ENCODE data around the gene GCH1.

GCH1 gene

DNA sequence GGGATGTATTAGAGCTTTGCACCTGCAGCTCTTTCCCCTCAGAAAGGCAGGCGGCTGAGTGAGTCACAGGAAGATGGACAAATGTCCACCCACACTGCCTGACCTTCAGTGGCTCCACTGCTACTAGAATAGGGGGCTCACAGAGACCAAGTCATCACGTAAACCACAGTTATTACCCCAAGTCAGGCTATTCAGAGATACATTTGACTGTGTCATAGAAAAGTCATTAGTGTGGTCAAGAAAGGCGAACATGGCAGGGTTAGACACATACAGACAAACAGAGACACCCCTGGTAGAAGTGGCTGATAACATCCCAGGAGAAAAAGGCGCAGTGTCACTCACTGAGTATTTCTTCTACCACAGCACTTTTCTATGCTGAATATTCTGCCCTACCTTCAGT, 36.0 kb downstream of the GCH1 start:
- TF ChIP-seq CTCF (conservative IDR thresholded peaks at IDR 0.05; ENCODE audit: low read depth, low read length): no peak
- H3K4me3 ChIP-seq (ENCODE audit: low read length): no peak overlapping the region
- no peak for DNase-seq (ENCODE audit: low read depth)

DNA sequence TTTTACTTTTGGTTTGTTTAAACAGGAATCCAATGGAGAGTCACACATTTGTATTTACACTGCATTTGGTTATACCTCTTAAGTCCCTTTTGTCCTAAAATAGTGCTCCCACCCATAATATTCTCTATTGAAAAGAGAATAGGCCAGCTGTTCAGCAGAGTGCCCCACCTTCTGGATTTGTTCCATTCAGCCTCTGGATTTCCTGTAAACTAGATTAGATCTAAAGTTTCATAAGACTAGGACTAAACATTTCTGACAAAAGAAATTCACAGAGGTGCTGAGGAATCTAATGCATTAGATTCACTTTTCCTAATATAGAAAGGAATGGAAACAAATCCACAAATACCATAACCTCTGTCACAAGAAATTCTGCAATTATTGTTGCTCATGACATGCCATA, 38.1 kb downstream of the GCH1 start:
- no peak for TF ChIP-seq CTCF (conservative IDR thresholded peaks at IDR 0.05; ENCODE audit: low read depth, low read length)
- H3K4me3 ChIP-seq (ENCODE audit: low read length): no peak overlapping the region
- DNase-seq (ENCODE audit: low read depth): no peak

DNA sequence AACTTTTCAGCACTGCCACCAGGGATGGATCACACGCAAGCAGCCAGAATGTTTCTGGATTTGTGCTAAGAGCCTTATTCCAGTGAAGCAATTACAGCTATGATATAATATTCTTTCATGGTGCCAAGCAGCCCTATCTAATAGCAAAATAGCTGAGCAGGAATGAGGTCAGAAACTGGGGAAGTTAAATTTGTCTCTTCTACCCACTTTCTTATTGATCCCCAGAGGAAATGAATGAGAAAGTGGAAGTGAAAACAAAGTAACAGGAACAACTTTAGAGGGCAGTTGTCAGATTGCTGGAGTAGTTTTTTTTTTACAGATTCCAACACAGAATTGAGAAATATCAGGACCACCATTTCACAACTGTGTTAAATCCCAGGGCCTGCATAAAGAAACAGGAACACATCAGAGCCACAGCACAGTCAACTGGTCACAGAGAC, 44.8 kb downstream of the GCH1 start:
- TF ChIP-seq CTCF (conservative IDR thresholded peaks at IDR 0.05; ENCODE audit: low read depth, low read length): peak; percentile 17
- H3K4me3 ChIP-seq (ENCODE audit: low read length): no peak overlapping the region
- no peak for DNase-seq (ENCODE audit: low read depth)

GRCh38 chr14:54856152-54856551, 46.5 kb downstream of the GCH1 start:
- no peak overlapping the region for H3K4me3 ChIP-seq (ENCODE audit: low read length)
- no peak for TF ChIP-seq CTCF (conservative IDR thresholded peaks at IDR 0.05; ENCODE audit: low read depth, low read length)
- no peak for DNase-seq (ENCODE audit: low read depth)

DNA sequence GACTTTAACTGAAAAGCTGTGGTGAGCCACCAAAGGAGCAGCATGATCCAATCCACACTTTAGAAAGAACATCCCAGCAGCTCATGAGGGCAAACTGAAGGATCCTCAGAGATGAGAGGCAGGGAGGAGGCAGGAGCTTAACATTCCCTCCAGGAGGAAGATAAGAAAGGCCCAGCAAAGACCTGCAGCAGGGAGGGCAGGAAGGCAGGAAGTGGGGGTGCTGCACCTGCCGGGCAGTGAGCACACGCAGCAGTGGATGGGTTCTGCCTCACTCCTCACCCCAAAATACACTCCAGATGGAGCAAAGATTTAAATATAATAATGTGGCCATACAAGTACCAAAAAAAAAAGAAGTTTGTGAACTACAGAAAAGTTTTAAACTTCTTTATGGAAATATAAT, 48.4 kb downstream of the GCH1 start:
- no peak for TF ChIP-seq CTCF (conservative IDR thresholded peaks at IDR 0.05; ENCODE audit: low read depth, low read length)
- DNase-seq (ENCODE audit: low read depth): no peak
- no peak overlapping the region for H3K4me3 ChIP-seq (ENCODE audit: low read length)

DNA sequence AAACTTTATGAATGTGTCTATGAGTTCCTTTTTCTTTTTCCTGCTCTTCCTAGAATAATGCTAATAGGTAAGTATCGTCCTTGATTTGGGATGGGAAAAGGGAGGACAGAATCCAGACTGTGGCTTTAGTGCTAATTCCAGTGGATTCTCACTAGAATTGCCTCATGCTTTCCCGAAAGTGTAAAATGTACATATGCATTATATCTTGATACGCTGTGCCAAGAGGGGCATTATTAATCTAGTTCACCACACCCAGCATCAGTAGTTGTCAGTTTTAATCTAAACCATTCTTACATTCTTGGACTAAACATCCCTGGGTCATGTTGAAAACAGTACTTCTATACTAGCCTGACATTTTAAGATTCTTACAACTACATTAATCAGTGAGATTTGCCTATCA, 49.3 kb downstream of the GCH1 start:
- H3K4me3 ChIP-seq (ENCODE audit: low read length): no peak overlapping the region
- no peak for DNase-seq (ENCODE audit: low read depth)
- TF ChIP-seq CTCF (conservative IDR thresholded peaks at IDR 0.05; ENCODE audit: low read depth, low read length): no peak

DNA sequence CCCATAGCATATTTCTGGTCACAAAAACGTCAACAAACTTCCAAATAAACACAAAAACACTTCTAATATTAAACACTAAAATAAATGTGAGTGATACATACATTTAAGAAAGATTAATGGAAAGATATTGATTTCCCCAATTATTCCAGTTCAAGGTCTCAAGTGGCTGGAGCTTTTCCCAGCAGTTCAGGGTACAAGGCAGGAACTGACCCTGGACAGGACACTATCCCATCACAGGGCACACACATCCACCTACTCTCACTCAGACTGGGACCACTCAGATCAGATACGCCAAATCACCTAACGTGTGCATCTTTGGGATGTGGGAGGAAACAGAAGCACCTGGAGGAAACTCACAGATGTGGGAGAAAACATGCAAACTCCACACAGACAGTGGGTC, 50.4 kb downstream of the GCH1 start:
- DNase-seq (ENCODE audit: low read depth): no peak
- H3K4me3 ChIP-seq (ENCODE audit: low read length): no peak overlapping the region
- no peak for TF ChIP-seq CTCF (conservative IDR thresholded peaks at IDR 0.05; ENCODE audit: low read depth, low read length)
